Nephron progenitor cell (in vitro differentiated cells): ENCODE results near the gene CDR2.

Experiments used
- DNase-seq: peaks from one replicate; pipeline ENCODE4 v3.0.0; 2021
- H3K27ac Mint-ChIP-seq: 2 replicates; pipeline ENCODE4 v1.8.0; 2021; ENCODE audit warnings: mild to moderate bottlenecking, moderate library complexity, mixed read lengths
- H3K27me3 Mint-ChIP-seq: 2 replicates; pipeline ENCODE4 v1.8.0; 2021; ENCODE audit warnings: mild to moderate bottlenecking, low read depth, mixed read lengths; ENCODE audit not compliant: poor library complexity
- H3K36me3 Mint-ChIP-seq: 2 replicates; pipeline ENCODE4 v1.8.0; 2021; ENCODE audit warnings: low read depth, mixed read lengths
- H3K4me1 Mint-ChIP-seq: 2 replicates; pipeline ENCODE4 v1.8.0; 2021; ENCODE audit warnings: mixed read lengths
- H3K4me3 Mint-ChIP-seq: 2 replicates; pipeline ENCODE4 v1.8.0; 2021; ENCODE audit warnings: mild to moderate bottlenecking, moderate library complexity, mixed read lengths
- H3K9me3 Mint-ChIP-seq: 2 replicates; pipeline ENCODE4 v1.8.0; 2021; ENCODE audit warnings: mild to moderate bottlenecking, moderate library complexity, mixed read lengths
- CTCF ChIP-seq: fragments of 200-600 bp; sonication (generic); IDR thresholded peaks from 2 replicates; pipeline ENCODE4 v1.5.0; 2021; ENCODE audit warnings: antibody characterized with exemption

CDR2 gene

GRCh38 chr16:22326771-22327445, 47.5 kb downstream of the CDR2 start:
- no peak for DNase-seq
- H3K27me3 Mint-ChIP-seq: peaks cover 5% of the 10 kb centered on the region
- H3K4me1 Mint-ChIP-seq: no peaks in the 10 kb centered on the region
- H3K9me3 Mint-ChIP-seq: no peaks in the 10 kb centered on the region
- no peak overlapping the region for H3K4me3 Mint-ChIP-seq
- no peak overlapping the region for H3K27ac Mint-ChIP-seq
- H3K36me3 Mint-ChIP-seq: peaks cover 19% of the 10 kb centered on the region
- TF ChIP-seq CTCF: no peak

GRCh38 chr16:22326369-22326652, 48.1 kb downstream of the CDR2 start:
- DNase-seq: no peak
- peaks cover 13% of the 10 kb centered on the region for H3K36me3 Mint-ChIP-seq
- no peak overlapping the region for H3K4me3 Mint-ChIP-seq
- peaks cover 5% of the 10 kb centered on the region for H3K27me3 Mint-ChIP-seq
- H3K9me3 Mint-ChIP-seq: no peaks in the 10 kb centered on the region
- H3K4me1 Mint-ChIP-seq: no peaks in the 10 kb centered on the region
- TF ChIP-seq CTCF: no peak
- H3K27ac Mint-ChIP-seq: no peak overlapping the region

- no peak for TF ChIP-seq CTCF
- DNase-seq: no peak
- Mint-ChIP-seq H3K9me3 (no peaks in the 10 kb centered on the region), H3K36me3 (peaks cover 10% of the 10 kb centered on the region), H3K4me1 (no peaks in the 10 kb centered on the region), H3K27ac (no peak overlapping the region), H3K4me3 (no peak overlapping the region), H3K27me3 (peaks cover 5% of the 10 kb centered on the region)
Measured at GRCh38 chr16:22325598-22326368, 48.6 kb downstream of the CDR2 start.

GRCh38 chr16:22324787-22325597, 49.4 kb downstream of the CDR2 start:
- H3K27me3 Mint-ChIP-seq: peaks cover 5% of the 10 kb centered on the region
- H3K9me3 Mint-ChIP-seq: no peaks in the 10 kb centered on the region
- no peaks in the 10 kb centered on the region for H3K4me1 Mint-ChIP-seq
- H3K4me3 Mint-ChIP-seq: no peak overlapping the region
- H3K36me3 Mint-ChIP-seq: peaks cover 3% of the 10 kb centered on the region
- peak overlapping the region; percentile 19 for H3K27ac Mint-ChIP-seq
- TF ChIP-seq CTCF: no peak
- no peak for DNase-seq

GRCh38 chr16:22323959-22324786, 50.2 kb downstream of the CDR2 start:
- DNase-seq: no peak
- peak overlapping the region; percentile 71 for H3K27ac Mint-ChIP-seq
- peaks cover 5% of the 10 kb centered on the region for H3K27me3 Mint-ChIP-seq
- no peak overlapping the region for H3K4me3 Mint-ChIP-seq
- peaks cover 5% of the 10 kb centered on the region for H3K36me3 Mint-ChIP-seq
- no peaks in the 10 kb centered on the region for H3K4me1 Mint-ChIP-seq
- H3K9me3 Mint-ChIP-seq: no peaks in the 10 kb centered on the region
- TF ChIP-seq CTCF: no peak
